Left forelimb (tissue), 1 donor: ENCODE measurements around the gene ZDHHC12.

Source experiments
- DNase-seq: peaks from one replicate; pipeline ENCODE4 v3.0.0-alpha.2; 2018; ENCODE audit warnings: low spot score

ZDHHC12 gene

DNA sequence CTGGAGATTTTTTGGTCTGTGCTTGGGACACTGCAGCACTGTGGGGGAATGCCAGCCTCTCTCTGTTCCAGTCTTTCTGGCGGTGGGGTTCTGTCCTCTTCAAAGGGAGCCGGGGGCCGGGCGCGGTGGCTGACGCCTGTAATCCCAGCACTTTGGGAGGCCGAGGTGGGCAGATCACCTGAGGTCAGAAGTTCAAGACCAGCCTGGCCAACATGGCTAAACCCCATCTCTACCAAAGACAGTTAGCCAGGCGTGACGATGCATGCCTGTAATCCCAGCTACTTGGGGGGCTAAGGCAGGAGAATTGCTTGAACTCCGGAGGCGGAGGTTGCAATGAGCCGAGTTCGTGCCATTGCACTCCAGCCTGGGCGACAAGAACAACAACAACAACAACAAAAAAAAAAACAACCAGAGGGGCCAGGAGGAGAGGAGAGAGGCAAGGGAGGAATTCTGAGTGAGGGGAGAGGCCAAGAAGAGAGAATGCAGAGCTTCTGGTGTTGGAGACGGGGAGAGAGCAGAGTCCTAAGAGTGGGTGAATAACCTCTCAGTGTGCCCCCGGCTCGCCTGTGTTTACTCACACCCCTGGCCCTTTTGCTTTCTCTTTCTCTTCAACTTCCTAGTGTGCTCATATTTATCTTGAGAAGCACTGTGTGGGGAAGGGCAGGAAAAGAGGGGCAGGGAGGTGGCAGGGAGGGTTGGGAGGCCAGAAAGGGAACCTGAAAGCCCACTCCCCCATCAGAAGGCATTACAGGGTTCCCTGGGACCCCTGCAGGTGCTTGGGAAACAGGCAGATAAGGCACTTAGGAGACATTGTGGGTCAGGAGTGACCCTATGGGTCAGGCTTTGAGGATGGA, 38.1 kb downstream of the ZDHHC12 start:
- no peak for DNase-seq

DNA sequence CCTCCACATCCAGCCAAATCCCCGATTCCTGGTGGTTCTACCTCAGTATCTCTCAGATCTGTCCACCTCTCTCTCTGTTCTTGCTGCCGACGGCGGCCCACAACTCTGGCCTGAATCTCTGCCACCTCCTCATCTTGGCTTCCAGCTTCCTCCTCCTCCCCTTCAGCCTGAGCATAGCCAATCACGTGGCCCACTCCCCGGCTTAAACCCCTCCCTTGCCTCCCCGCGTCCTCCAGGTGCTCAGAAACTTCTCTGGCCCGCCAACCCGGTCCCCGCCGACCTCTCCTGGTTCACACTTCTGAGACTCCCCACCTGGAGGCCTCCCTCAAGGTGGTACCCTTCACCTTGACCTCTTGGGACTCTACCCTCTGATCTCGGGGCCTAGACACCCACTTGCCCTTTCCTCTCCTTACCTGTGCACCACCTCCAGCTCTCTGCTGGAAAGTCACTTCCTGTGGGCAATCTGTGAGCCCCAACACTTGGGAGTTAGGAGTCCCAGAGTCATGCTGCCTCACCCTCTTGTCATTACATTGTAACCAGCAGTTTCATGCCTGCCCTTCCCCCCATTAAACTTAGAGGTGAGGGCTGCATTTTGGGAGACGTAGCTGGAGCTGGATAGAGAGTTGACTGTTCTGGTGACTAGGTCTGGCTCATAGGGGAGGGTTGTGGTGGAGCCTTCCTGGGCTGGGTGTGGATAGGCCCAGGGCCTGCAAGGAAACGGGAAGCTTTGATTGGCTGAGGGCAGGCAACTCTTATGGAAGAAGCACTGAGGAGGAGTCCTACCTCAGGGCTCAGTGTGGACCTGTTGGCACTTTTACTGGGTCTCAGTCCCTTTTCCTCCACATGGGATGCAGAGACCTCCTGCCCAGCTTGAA, 39.4 kb downstream of the ZDHHC12 start:
- DNase-seq: peak; percentile 78

DNA sequence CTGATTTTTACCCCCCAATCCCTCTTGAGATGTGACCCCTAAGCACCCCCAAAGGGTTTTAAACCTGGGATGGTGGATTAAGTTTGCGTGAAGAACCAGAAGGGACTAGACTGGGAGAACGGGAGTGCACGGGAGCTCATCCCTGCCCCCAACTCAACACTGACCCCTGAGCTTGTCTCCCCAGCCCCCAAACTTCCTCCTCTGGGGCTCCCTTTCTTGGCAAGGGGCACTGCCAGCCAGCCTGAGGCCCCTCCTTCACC, 39.9 kb downstream of the ZDHHC12 start:
- no peak for DNase-seq

DNA sequence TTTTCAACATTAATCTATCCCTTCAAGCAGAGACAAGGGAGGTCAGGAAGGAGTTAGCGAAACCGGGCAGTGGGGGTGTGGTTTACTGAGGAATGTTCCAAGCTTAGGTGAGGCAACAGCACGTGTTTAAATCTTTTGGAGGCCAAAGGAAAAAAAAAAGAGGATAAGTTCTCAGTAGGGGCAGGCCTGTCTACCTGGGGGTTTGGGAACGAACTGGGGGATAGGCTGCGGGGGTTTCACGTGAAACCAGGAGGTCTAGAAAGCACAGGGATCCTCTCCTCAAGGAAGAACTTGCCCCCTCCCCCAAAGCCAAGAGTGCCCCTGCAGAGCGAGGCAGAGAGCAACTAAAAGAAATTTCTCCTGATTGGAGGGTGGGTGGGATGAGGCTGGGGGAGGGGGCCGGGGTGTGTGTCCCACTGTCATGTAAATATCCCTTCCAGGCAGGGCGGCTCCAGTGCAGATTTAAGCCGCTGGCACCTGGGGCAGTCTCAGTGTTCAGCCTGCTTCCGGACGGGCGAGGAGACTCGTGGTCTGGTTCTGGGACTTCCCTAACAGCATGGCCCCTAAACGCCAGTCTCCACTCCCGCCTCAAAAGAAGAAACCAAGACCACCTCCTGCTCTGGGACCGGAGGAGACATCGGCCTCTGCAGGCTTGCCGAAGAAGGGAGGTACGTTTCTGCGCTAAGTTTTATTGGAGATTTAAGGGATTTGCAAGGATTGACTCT, 40.4 kb downstream of the ZDHHC12 start:
- peak; percentile 74 for DNase-seq

DNA sequence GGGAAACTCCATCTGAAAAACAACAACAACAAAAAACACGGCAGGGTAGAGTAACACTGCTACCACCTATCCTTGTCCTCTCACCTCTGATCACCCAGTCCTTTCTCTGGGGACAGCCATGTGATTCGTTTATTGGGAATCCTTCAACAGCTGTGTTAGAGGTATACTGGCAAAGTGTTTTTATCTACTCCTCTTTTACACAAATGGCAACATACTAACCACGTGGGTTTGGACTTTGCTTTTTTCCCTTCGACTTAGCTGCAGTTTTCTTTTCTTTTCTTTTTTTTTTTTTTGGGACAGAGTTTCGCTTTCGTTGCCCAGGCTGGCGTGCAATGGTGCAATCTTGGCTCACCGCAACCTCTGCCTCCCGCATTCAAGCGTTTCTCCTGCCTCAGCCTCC, 46.1 kb downstream of the ZDHHC12 start:
- DNase-seq: no peak

DNA sequence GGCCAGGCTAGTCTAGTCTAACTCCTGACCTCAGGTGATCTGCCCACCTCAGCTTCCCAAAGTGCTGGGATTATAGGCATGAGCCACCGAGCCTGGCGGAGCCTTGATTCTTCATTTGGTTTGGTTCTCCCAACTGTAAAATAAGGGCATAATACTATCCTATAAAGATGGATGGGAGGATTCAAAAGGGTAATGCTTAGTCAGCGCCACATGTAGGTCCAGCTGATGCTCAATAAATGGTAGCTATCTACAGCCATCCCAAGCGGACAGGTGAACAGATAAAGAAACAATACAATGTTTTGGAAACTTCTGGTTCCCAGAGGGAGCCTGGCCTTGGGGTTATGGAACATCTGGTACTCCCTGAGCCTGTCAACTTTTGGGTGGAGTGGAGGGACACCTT, 48.5 kb downstream of the ZDHHC12 start:
- DNase-seq: no peak
